Trophoblast cell (in vitro differentiated cells and primary cell): ENCODE measurements around the gene GNAT1.

Experiments used
- DNase-seq, 2 donors: peaks; one replicate each; pipeline ENCODE4 v3.0.0-alpha.2; 2016
- H2AFZ ChIP-seq: 2 replicates; pipeline ENCODE4 v1.6.1; 2013; ENCODE audit warnings: low read length, moderate library complexity, mild to moderate bottlenecking; ENCODE audit not compliant: insufficient read depth, poor library complexity
- H2AK5ac ChIP-seq: 2 replicates; pipeline ENCODE4 v1.6.1; 2013; ENCODE audit warnings: mild to moderate bottlenecking, low read length
- H2BK120ac ChIP-seq: 2 replicates; pipeline ENCODE4 v1.6.1; 2013; ENCODE audit warnings: low read length, mild to moderate bottlenecking, moderate library complexity; ENCODE audit not compliant: insufficient read depth, poor library complexity
- H2BK12ac ChIP-seq: 2 replicates; pipeline ENCODE4 v1.6.1; 2013; ENCODE audit warnings: mild to moderate bottlenecking, low read length, moderate library complexity
- H2BK5ac ChIP-seq: 2 replicates; pipeline ENCODE4 v1.6.1; 2013; ENCODE audit warnings: low read length, low read depth, moderate library complexity, mild to moderate bottlenecking; ENCODE audit not compliant: poor library complexity
- H3K14ac ChIP-seq: 2 replicates; pipeline ENCODE4 v1.6.1; 2013; ENCODE audit warnings: mild to moderate bottlenecking, low read length
- H3K18ac ChIP-seq: 2 replicates; pipeline ENCODE4 v1.6.1; 2013; ENCODE audit warnings: mild to moderate bottlenecking, low read length
- H3K23ac ChIP-seq: 2 replicates; pipeline ENCODE4 v1.6.1; 2013; ENCODE audit warnings: low read length
- H3K27ac ChIP-seq: 2 replicates; pipeline ENCODE4 v1.5.1; 2013; ENCODE audit warnings: low read depth, mild to moderate bottlenecking, inconsistent platforms, low read length, moderate library complexity
- H3K27me3 ChIP-seq: 2 replicates; pipeline ENCODE4 v1.6.1; 2013; ENCODE audit warnings: inconsistent platforms, mild to moderate bottlenecking, low read length, moderate library complexity; ENCODE audit not compliant: insufficient read depth
- H3K36me3 ChIP-seq, 2 experiments: 1 replicate in 1 of 2; 2 replicates in 1 of 2; pipeline ENCODE4 v1.6.1; 2013; ENCODE audit warnings: low read length in 2 of 2, mild to moderate bottlenecking in 2 of 2, moderate library complexity in 1 of 2; ENCODE audit not compliant: insufficient read depth in 2 of 2, control insufficient read depth in 1 of 2
- H3K4ac ChIP-seq: 2 replicates; pipeline ENCODE4 v1.6.1; 2013; ENCODE audit warnings: low read depth, mild to moderate bottlenecking, low read length, moderate library complexity
- H3K4me1 ChIP-seq, 2 experiments: 1 replicate in 1 of 2; 2 replicates in 1 of 2; pipeline ENCODE4 v1.6.1; 2013; ENCODE audit warnings: low read length in 2 of 2, mild to moderate bottlenecking in 2 of 2, moderate library complexity in 1 of 2; ENCODE audit not compliant: insufficient read depth in 2 of 2, control insufficient read depth in 1 of 2
- H3K4me2 ChIP-seq: 2 replicates; pipeline ENCODE4 v1.6.1; 2013; ENCODE audit warnings: inconsistent platforms, mild to moderate bottlenecking, low read length, moderate library complexity
- H3K4me3 ChIP-seq: 2 replicates; pipeline ENCODE4 v1.5.1; 2013; ENCODE audit warnings: mild to moderate bottlenecking, low read depth, low read length, inconsistent platforms
- H3K79me1 ChIP-seq: one replicate; pipeline ENCODE4 v1.6.1; 2013; ENCODE audit warnings: low read length
- H3K79me2 ChIP-seq: 2 replicates; pipeline ENCODE4 v1.6.1; 2013; ENCODE audit warnings: low read length, mild to moderate bottlenecking; ENCODE audit not compliant: control insufficient read depth, insufficient read depth, poor library complexity
- H3K9ac ChIP-seq: 2 replicates; pipeline ENCODE4 v1.6.1; 2013; ENCODE audit warnings: mild to moderate bottlenecking, low read length
- H3K9me3 ChIP-seq: 2 replicates; pipeline ENCODE4 v1.6.1; 2013; ENCODE audit warnings: low read depth, mild to moderate bottlenecking, control low read depth, inconsistent platforms, low read length; ENCODE audit not compliant: insufficient read depth
- H4K12ac ChIP-seq: 2 replicates; pipeline ENCODE4 v1.6.1; 2013; ENCODE audit warnings: low read depth, mild to moderate bottlenecking, low read length, moderate library complexity
- H4K8ac ChIP-seq: 2 replicates; pipeline ENCODE4 v1.6.1; 2013; ENCODE audit warnings: low read depth, mild to moderate bottlenecking, low read length, moderate library complexity
- H4K91ac ChIP-seq: one replicate; pipeline ENCODE4 v1.6.1; 2013; ENCODE audit warnings: low read depth, mild to moderate bottlenecking, low read length, moderate library complexity
- WGBS: extraction: QIAGEN DNeasy Blood & Tissue Kit; methylation state at CpG from one replicate; pipeline ENCODE4 v1.1.7; 2013; ENCODE audit warnings: missing lambda C conversion rate; ENCODE audit not compliant: insufficient read length, insufficient coverage; ENCODE audit errors: extremely low coverage; 5-methylcytosine and 5-hydroxymethylcytosine counted together

The GNAT1 gene

DNA sequence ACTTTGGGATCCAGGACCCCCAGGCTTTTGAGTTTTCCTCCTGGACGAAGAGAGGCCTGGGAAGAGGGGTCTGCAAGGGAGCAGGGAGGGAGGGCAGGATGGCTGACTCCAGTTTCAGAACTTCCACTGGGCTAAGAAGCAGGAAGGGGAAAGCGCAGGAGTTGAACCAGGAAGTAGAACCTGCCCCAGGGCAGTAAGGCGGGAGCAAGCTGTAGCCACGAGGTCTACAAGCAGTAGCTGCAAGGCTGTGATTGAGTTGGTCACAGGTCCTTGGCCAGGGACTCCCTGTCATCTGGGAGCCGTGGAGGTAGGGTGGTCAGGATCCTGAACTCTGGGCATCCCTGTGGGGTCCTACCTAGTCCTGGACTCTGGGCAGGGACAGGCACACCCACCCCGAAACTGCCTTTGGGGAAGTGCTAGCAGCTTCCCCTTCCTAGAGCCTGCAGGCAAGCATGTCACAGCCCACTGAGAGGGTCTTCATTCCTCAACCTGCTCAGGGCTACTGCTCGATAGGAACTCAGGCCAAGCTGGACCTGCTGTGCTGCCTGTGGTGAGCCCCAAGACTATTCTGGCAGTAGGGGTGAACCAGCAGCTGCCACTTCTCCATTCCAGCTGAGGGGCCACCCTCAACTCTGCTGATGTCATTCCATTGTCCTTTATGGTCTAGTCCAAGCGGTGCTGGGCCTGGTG, 38.8 kb downstream of the GNAT1 start:
- WGBS: no CpG with 5 or more reads among the region's 8 CpGs
- no peaks in the 10 kb centered on the region for H3K9me3 ChIP-seq

DNA sequence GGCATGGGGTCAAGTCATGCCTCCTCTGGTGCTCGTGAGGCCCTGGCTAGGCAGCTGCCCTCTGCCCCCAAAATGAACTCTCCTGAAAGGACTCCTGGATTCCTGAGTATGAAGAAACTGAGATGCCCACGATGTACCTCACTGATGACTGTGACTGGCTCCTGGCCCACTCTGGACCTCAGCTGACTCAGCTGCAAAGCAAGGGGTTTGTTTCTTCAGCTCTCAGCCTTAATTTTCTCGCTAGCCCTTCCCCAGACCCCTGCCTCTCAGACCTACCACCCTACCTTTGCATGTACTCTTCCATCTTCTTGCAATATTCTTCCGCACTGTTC, 39.4 kb downstream of the GNAT1 start:
- no peak overlapping the region for H3K4ac ChIP-seq
- H4K8ac ChIP-seq: no peak overlapping the region
- no peak overlapping the region for H2BK5ac ChIP-seq
- no peak overlapping the region for H4K12ac ChIP-seq
- H3K4me1 ChIP-seq: peaks cover 15 to 18% of the 10 kb centered on the region in 2 experiments
- DNase-seq: no peak
- H3K23ac ChIP-seq: no peak overlapping the region
- peak overlapping the region; percentile 46 for H2AK5ac ChIP-seq
- H2BK12ac ChIP-seq: no peak overlapping the region
- H3K79me1 ChIP-seq: peaks cover 4% of the 10 kb centered on the region
- H3K79me2 ChIP-seq: peaks cover 2% of the 10 kb centered on the region
- H3K18ac ChIP-seq: no peak overlapping the region
- no peak overlapping the region for H2AFZ ChIP-seq
- H3K14ac ChIP-seq: no peak overlapping the region
- no peak overlapping the region for H3K4me2 ChIP-seq
- WGBS: no CpG with 5 or more reads among the region's 4 CpGs
- H3K9me3 ChIP-seq: no peaks in the 10 kb centered on the region
- no peaks in the 10 kb centered on the region for H3K36me3 ChIP-seq
- H3K27ac ChIP-seq: no peak overlapping the region
- H3K9ac ChIP-seq: no peak overlapping the region
- H3K4me3 ChIP-seq: no peak overlapping the region
- no peaks in the 10 kb centered on the region for H3K27me3 ChIP-seq
- no peak overlapping the region for H2BK120ac ChIP-seq
- H4K91ac ChIP-seq: peak overlapping the region; percentile 50

More for the DNA sequence above, 38.8 kb downstream of the GNAT1 start:
- H3K14ac ChIP-seq: no peak overlapping the region
- H4K12ac ChIP-seq: peak overlapping the region; percentile 32
- no peak overlapping the region for H3K9ac ChIP-seq
- peak overlapping the region; percentile 46 for H2AK5ac ChIP-seq
- H3K4ac ChIP-seq: no peak overlapping the region
- no peak overlapping the region for H2AFZ ChIP-seq
- H3K36me3 ChIP-seq: no peaks in the 10 kb centered on the region
- no peak overlapping the region for H2BK12ac ChIP-seq
- peaks cover 15 to 18% of the 10 kb centered on the region in 2 experiments for H3K4me1 ChIP-seq
- H3K27me3 ChIP-seq: no peaks in the 10 kb centered on the region
- peak overlapping the region; percentile 71 for H4K8ac ChIP-seq
- H3K79me2 ChIP-seq: peaks cover 2% of the 10 kb centered on the region
- no peak overlapping the region for H2BK120ac ChIP-seq
- H3K18ac ChIP-seq: no peak overlapping the region
- no peak overlapping the region for H3K4me2 ChIP-seq
- no peak overlapping the region for H2BK5ac ChIP-seq
- H3K23ac ChIP-seq: no peak overlapping the region
- peak overlapping the region; percentile 50 for H4K91ac ChIP-seq
- H3K4me3 ChIP-seq: no peak overlapping the region
- peak in 1 of 2 donors; percentile 60 for DNase-seq
- peaks cover 4% of the 10 kb centered on the region for H3K79me1 ChIP-seq
- no peak overlapping the region for H3K27ac ChIP-seq

DNA sequence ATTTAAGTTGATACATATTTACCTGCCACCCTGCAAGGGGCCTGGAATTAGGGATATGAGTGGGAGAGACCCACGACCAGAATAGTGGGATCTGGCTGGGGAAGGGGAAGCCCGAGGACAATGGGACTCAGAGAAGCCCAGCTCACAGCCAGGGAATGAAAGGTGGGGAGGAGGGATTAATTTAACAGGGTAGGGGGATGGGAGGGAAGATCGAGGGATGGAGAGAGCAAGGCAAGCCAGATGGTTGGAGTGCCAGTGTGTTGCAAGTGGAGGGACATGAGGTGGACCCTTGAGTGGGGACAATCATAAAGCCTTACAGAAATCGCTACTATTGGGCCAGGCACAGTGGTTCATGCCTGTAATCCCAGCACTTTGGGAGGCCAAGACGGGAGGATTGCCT, 40.2 kb downstream of the GNAT1 start:
- no peak overlapping the region for H3K23ac ChIP-seq
- no peak overlapping the region for H3K18ac ChIP-seq
- H4K91ac ChIP-seq: no peak overlapping the region

DNA sequence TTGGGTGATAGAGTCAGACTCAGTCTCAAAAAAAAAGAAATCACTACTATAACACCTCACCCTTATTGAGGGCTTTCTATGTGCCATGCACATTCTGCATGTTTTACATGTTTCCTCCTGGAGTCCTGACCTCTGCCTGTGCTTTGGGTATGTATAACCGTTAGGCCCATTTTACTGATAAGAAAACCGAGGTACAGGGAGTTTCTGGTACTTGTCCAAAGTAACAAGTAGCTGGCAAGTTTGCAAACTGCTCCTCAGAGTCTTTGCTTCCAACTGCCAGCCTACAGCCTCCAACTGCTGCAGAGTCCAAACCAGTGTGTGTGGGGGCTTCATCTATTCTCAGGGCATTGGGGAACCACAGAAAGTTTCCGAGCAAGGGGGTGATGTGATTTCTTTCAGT, 40.9 kb downstream of the GNAT1 start:
- Histone ChIP-seq H3K18ac (no peak overlapping the region), H3K27ac (no peak overlapping the region), H3K4me2 (no peak overlapping the region), H2BK5ac (no peak overlapping the region), H3K9ac (no peak overlapping the region), H2AFZ (no peak overlapping the region), H2BK120ac (no peak overlapping the region), H2AK5ac (no peak overlapping the region), H3K79me2 (peaks cover 15% of the 10 kb centered on the region), H4K8ac (no peak overlapping the region), H3K79me1 (peaks cover 7% of the 10 kb centered on the region), H3K14ac (no peak overlapping the region), H4K12ac (no peak overlapping the region), H3K4me1 (peaks cover 13 to 20% of the 10 kb centered on the region in 2 experiments), H2BK12ac (no peak overlapping the region), H3K27me3 (no peaks in the 10 kb centered on the region), H3K36me3 (no peaks in the 10 kb centered on the region), H3K4ac (no peak overlapping the region), H4K91ac (no peak overlapping the region), H3K9me3 (no peaks in the 10 kb centered on the region), H3K23ac (no peak overlapping the region), H3K4me3 (no peak overlapping the region)
- WGBS: no CpG with 5 or more reads among the region's 3 CpGs
- DNase-seq: no peak

More for the DNA sequence above, 40.2 kb downstream of the GNAT1 start:
- H3K27me3 ChIP-seq: no peaks in the 10 kb centered on the region
- DNase-seq: no peak
- no peak overlapping the region for H3K4me2 ChIP-seq
- H2BK120ac ChIP-seq: no peak overlapping the region
- H3K9ac ChIP-seq: no peak overlapping the region
- peaks cover 8% of the 10 kb centered on the region for H3K79me2 ChIP-seq
- H3K27ac ChIP-seq: no peak overlapping the region
- H3K4me3 ChIP-seq: no peak overlapping the region
- H2BK12ac ChIP-seq: no peak overlapping the region
- H3K14ac ChIP-seq: no peak overlapping the region
- no peak overlapping the region for H4K8ac ChIP-seq
- no peak overlapping the region for H3K4ac ChIP-seq
- no peak overlapping the region for H2AFZ ChIP-seq
- H3K36me3 ChIP-seq: no peaks in the 10 kb centered on the region
- H3K79me1 ChIP-seq: peaks cover 6% of the 10 kb centered on the region
- H2BK5ac ChIP-seq: no peak overlapping the region
- H3K4me1 ChIP-seq: peaks cover 13 to 17% of the 10 kb centered on the region in 2 experiments
- H2AK5ac ChIP-seq: no peak overlapping the region
- H4K12ac ChIP-seq: no peak overlapping the region
- WGBS: no CpG with 5 or more reads among the region's 5 CpGs
- H3K9me3 ChIP-seq: no peaks in the 10 kb centered on the region
